BE2C (cell line): Measurements from ENCODE around the gene OR56A3.

ENCODE experiments used
- DNase-seq: peaks from one replicate; pipeline ENCODE4 v3.0.0-alpha.2; 2020
- H3K27me3 ChIP-seq: fragments of 250-450 bp; sonication (Bioruptor Pico); 2 replicates; pipeline ENCODE4 v1.5.1; 2020; ENCODE audit warnings: mild to moderate bottlenecking
- H3K36me3 ChIP-seq: fragments of 250-450 bp; sonication (Bioruptor Pico); 2 replicates; pipeline ENCODE4 v1.5.1; 2020; ENCODE audit warnings: mild to moderate bottlenecking
- H3K4me1 ChIP-seq: fragments of 250-450 bp; sonication (Bioruptor Pico); 2 replicates; pipeline ENCODE4 v1.5.1; 2020
- H3K4me3 ChIP-seq: 2 replicates; pipeline ENCODE4 v1.5.1; 2011; ENCODE audit warnings: low read depth, low read length
- H3K9me3 ChIP-seq: fragments of 250-450 bp; sonication (Bioruptor Pico); 2 replicates; pipeline ENCODE4 v1.5.1; 2020
- CTCF ChIP-seq: IDR thresholded peaks from 2 replicates; pipeline ENCODE4 v1.5.1; 2012; ENCODE audit warnings: mild to moderate bottlenecking, low read depth, low read length

The OR56A3 gene

GRCh38 chr11:5966958-5967357 is 24.9 kb downstream of the OR56A3 start:
- no peak overlapping the region for H3K4me3 ChIP-seq
- no peak for TF ChIP-seq CTCF
- H3K4me1 ChIP-seq: no peaks in the 10 kb centered on the region
- no peaks in the 10 kb centered on the region for H3K36me3 ChIP-seq
- no peaks in the 10 kb centered on the region for H3K27me3 ChIP-seq
- no peak for DNase-seq
- no peaks in the 10 kb centered on the region for H3K9me3 ChIP-seq

- no peak for TF ChIP-seq CTCF
- DNase-seq: no peak
- no peak overlapping the region for H3K4me3 ChIP-seq
- H3K36me3 ChIP-seq: no peaks in the 10 kb centered on the region
- H3K9me3 ChIP-seq: no peaks in the 10 kb centered on the region
- no peaks in the 10 kb centered on the region for H3K4me1 ChIP-seq
- H3K27me3 ChIP-seq: no peaks in the 10 kb centered on the region
These were observed 25.7 kb downstream of the OR56A3 start for GRCh38 chr11:5967708-5968107.

GRCh38 chr11:5968394-5968793 is 26.3 kb downstream of the OR56A3 start, which contains the start of gene OR56A5:
OR56A5 (minus strand) TSS chr11:5968494; CDS start chr11:5968494, 0 bp downstream.
- no peak for DNase-seq
- no peaks in the 10 kb centered on the region for H3K27me3 ChIP-seq
- H3K36me3 ChIP-seq: no peaks in the 10 kb centered on the region
- H3K4me1 ChIP-seq: no peaks in the 10 kb centered on the region
- H3K9me3 ChIP-seq: no peaks in the 10 kb centered on the region
- no peak for TF ChIP-seq CTCF
- H3K4me3 ChIP-seq: no peak within 1 kb of the TSS

- Histone ChIP-seq H3K27me3 (no peaks in the 10 kb centered on the region), H3K4me1 (no peaks in the 10 kb centered on the region), H3K36me3 (no peaks in the 10 kb centered on the region), H3K9me3 (no peaks in the 10 kb centered on the region), H3K4me3 (no peak overlapping the region)
- no peak for DNase-seq
- TF ChIP-seq CTCF: no peak
These were observed 31.5 kb downstream of the OR56A3 start for GRCh38 chr11:5973530-5973929.

GRCh38 chr11:5983443-5983842 is 41.4 kb downstream of the OR56A3 start:
- no peak for DNase-seq
- no peak; the same call in 1 of the 2 replicates for TF ChIP-seq CTCF
- no peak overlapping the region for H3K4me3 ChIP-seq
- H3K4me1 ChIP-seq: no peaks in the 10 kb centered on the region
- H3K36me3 ChIP-seq: no peaks in the 10 kb centered on the region
- no peaks in the 10 kb centered on the region for H3K9me3 ChIP-seq
- no peaks in the 10 kb centered on the region for H3K27me3 ChIP-seq

GRCh38 chr11:5986885-5987284 is 44.8 kb downstream of the OR56A3 start, which contains the start of gene OR52L1:
OR52L1 (minus strand) TSS chr11:5986985; CDS start chr11:5986930, 55 bp downstream.
- H3K4me3 ChIP-seq: no peak within 1 kb of the TSS
- H3K36me3 ChIP-seq: no peaks in the 10 kb centered on the region
- DNase-seq: no peak
- H3K4me1 ChIP-seq: no peaks in the 10 kb centered on the region
- no peaks in the 10 kb centered on the region for H3K27me3 ChIP-seq
- H3K9me3 ChIP-seq: no peaks in the 10 kb centered on the region
- TF ChIP-seq CTCF: no peak
